K562 (cell line): ENCODE measurements around the gene CYS1. TPM values are rescaled to one million over a fixed set of nuclear protein-coding genes. Genes with fewer than 3 reads are reported as not detected.
"Not testable (repeated sequence)": the region's sequence is repeated elsewhere in the genome, so short reads cannot be mapped to it uniquely, and the experiment has no call there.

Source experiments
- ATAC-seq: fragments of 200-7000 bp; cut with Tn5 transposase; 3 replicates; pipeline ENCODE4 v1.9.1; 2020; ENCODE audit warnings: moderate library complexity
- BruUV-seq: library from RNA; stranded (reverse); fragments of 400-500 nt; replicated peaks from 2 replicates; lab custom pipeline; 2021; lab: Mats Ljungman, UMichigan
- CTCF ChIA-PET: fragments of 300-600 bp; formaldehyde crosslinking; extraction: SDS; loops from one replicate; lab custom pipeline; 2021; ENCODE audit warnings: low intra/inter-chr PET ratio; lab: Yijun Ruan, JAX
- POLR2A ChIA-PET: fragments of 300-600, 350-650 bp; sonication (Branson Sonifier 250); formaldehyde crosslinking; extraction: SDS; loops from one replicate; lab custom pipeline; 2021; ENCODE audit warnings: antibody characterized with exemption, inconsistent platforms; lab: Yijun Ruan, JAX
- DNase-seq, 4 experiments: peaks; one replicate each; pipeline versions ENCODE4 v3.0.0 to v3.0.0-alpha.2; 2011 to 2018; ENCODE audit warnings: low spot score in 3 of 4, mixed read lengths in 3 of 4; ENCODE audit errors: extremely low read depth in 1 of 4
- FAIRE-seq: peaks from 2 replicates; lab custom pipeline; 2011; peaks lifted over from hg19 to GRCh38; lab: Jason Lieb, UNC
- H2AFZ ChIP-seq: 2 replicates; pipeline ENCODE4 v1.6.0; 2011; ENCODE audit warnings: low read depth, low read length, control low read depth, inconsistent platforms
- H3K27ac ChIP-seq: fragments of 200-600 bp; 3 replicates; pipeline ENCODE4 v1.8.0; 2011; ENCODE audit warnings: low read depth, mild to moderate bottlenecking, control low read depth, inconsistent platforms, low read length, moderate library complexity, mixed read lengths; ENCODE audit errors: extremely low read depth
- H3K27me3 ChIP-seq, 2 experiments: fragments of 300-600 bp in 1 of 2; 2 replicates in 1 of 2; 3 replicates in 1 of 2; pipeline versions ENCODE4 v1.6.0 to v1.8.0; 2011; ENCODE audit warnings: inconsistent platforms in 2 of 2, low read length in 2 of 2, mild to moderate bottlenecking in 1 of 2, mixed read lengths in 1 of 2, moderate library complexity in 1 of 2; ENCODE audit not compliant: control insufficient read depth in 2 of 2, insufficient read depth in 2 of 2
- H3K36me3 ChIP-seq: fragments of 300-600 bp; 3 replicates; pipeline ENCODE4 v1.8.0; 2011; ENCODE audit warnings: mild to moderate bottlenecking, low read length, inconsistent platforms; ENCODE audit not compliant: control insufficient read depth, insufficient read depth
- H3K4me1 ChIP-seq, 2 experiments: fragments of 200-600 bp in 1 of 2; replicated peaks in 1 of 2; 2 replicates in 1 of 2; 3 replicates in 1 of 2; pipeline versions ENCODE4 v1.5.1 to v1.8.0; 2011; ENCODE audit warnings: inconsistent platforms in 2 of 2, low read length in 2 of 2, mild to moderate bottlenecking in 1 of 2, mixed read lengths in 1 of 2, moderate library complexity in 1 of 2; ENCODE audit not compliant: control insufficient read depth in 2 of 2, insufficient read depth in 2 of 2
- H3K4me2 ChIP-seq: 2 replicates; pipeline ENCODE4 v1.6.1; 2011; ENCODE audit warnings: low read length, control low read depth, inconsistent platforms, mixed read lengths; ENCODE audit not compliant: insufficient read depth
- H3K4me3 ChIP-seq: fragments of 200-600 bp; sonication (generic), shearing (Covaris generic); 2 replicates; pipeline ENCODE4 v1.5.1; 2016; ENCODE audit warnings: control low read depth, inconsistent platforms
- H3K79me2 ChIP-seq: fragments of 200-600 bp; 3 replicates; pipeline ENCODE4 v1.8.0; 2011; ENCODE audit warnings: low read length, inconsistent platforms; ENCODE audit not compliant: control insufficient read depth, insufficient read depth
- H3K9ac ChIP-seq, 2 experiments: 2 replicates each; pipeline versions ENCODE4 v1.6.0 to v1.6.1; 2011; ENCODE audit warnings: low read depth in 2 of 2, low read length in 2 of 2, control low read depth in 1 of 2, inconsistent platforms in 1 of 2, mild to moderate bottlenecking in 1 of 2, mixed read lengths in 1 of 2; ENCODE audit not compliant: insufficient read depth in 1 of 2
- H3K9me1 ChIP-seq: one replicate; pipeline ENCODE4 v1.6.0; 2011; ENCODE audit warnings: inconsistent platforms, mild to moderate bottlenecking, low read length, moderate library complexity; ENCODE audit not compliant: control insufficient read depth, insufficient read depth
- H3K9me3 ChIP-seq: replicated peaks from 2 replicates; pipeline ENCODE4 v1.5.1; 2011; ENCODE audit warnings: low read depth, low read length, inconsistent platforms; ENCODE audit not compliant: control insufficient read depth, insufficient read depth
- H4K20me1 ChIP-seq: replicated peaks from 2 replicates; pipeline ENCODE4 v1.6.1; 2011; ENCODE audit warnings: low read length, inconsistent platforms, mixed read lengths; ENCODE audit not compliant: control insufficient read depth, insufficient read depth
- DIDO1 ChIP-seq: fragments of 450-650 bp; IDR thresholded peaks from 2 replicates; pipeline ENCODE4 v1.6.1; 2016; ENCODE audit warnings: low read depth, missing biosample characterization, missing genetic modification characterization
- EP300 ChIP-seq: IDR thresholded peaks from 2 replicates; pipeline ENCODE4 v1.6.1; 2012; ENCODE audit warnings: low read length, improper control_type of control experiment
- NKRF ChIP-seq: fragments of 450-650 bp; IDR thresholded peaks from 2 replicates; pipeline ENCODE4 v1.6.1; 2016; ENCODE audit warnings: borderline replicate concordance
- RB1 ChIP-seq: fragments of 450-650 bp; IDR thresholded peaks from 2 replicates; pipeline ENCODE4 v1.6.1; 2017; ENCODE audit warnings: low read depth, mild to moderate bottlenecking
- RBFOX2 ChIP-seq: fragments of 200-400 bp; formaldehyde crosslinking; IDR thresholded peaks from 2 replicates; pipeline ENCODE4 v1.6.1; 2017; ENCODE audit warnings: low read depth, mild to moderate bottlenecking, low read length, moderate library complexity
- RBM15 ChIP-seq: fragments of 200-400 bp; formaldehyde crosslinking; IDR thresholded peaks from 2 replicates; pipeline ENCODE4 v1.6.1; 2018; ENCODE audit warnings: mild to moderate bottlenecking, low read length, moderate library complexity; ENCODE audit not compliant: insufficient read depth
- TCF7 ChIP-seq: sonication (generic); IDR thresholded peaks from 2 replicates; pipeline ENCODE4 v1.6.1; 2016; ENCODE audit warnings: antibody characterized with exemption, borderline replicate concordance
- XRCC5 ChIP-seq: fragments of 200-400 bp; formaldehyde crosslinking; IDR thresholded peaks from 2 replicates; pipeline ENCODE4 v1.6.1; 2017; ENCODE audit warnings: low read depth, mild to moderate bottlenecking, low read length
- ZNF778 ChIP-seq: fragments of 450-650 bp; formaldehyde crosslinking; IDR thresholded peaks from 2 replicates; pipeline ENCODE4 v1.4.0; 2020; ENCODE audit warnings: mild to moderate bottlenecking, moderate library complexity
- WGBS: fragments of 100-300 bp; shearing (Covaris generic); methylation state at CpG from one replicate; pipeline ENCODE4 v1.1.6; 2016; ENCODE audit warnings: low coverage, mixed read lengths; ENCODE audit not compliant: insufficient coverage; ENCODE audit errors: missing lambda C conversion rate; 5-methylcytosine and 5-hydroxymethylcytosine counted together
- in situ Hi-C: fragments of 300-500 bp; cut with MboI; formaldehyde crosslinking; loops from 4 replicates; pipeline ENCODE4 v1.15.0; 2018; ENCODE audit warnings: inconsistent platforms, mixed read lengths
- intact Hi-C: fragments of 100-400 bp; cut with micrococcal nuclease; formaldehyde crosslinking; loops from 2 replicates; pipeline ENCODE4 v1.14.2; 2022
- polyA plus RNA-seq, 8 experiments: library from polyadenylated mRNA; depleted of rRNA in 4 of 8; stranded (reverse) in 5 of 8; unstranded in 3 of 8; fragments of >200 nt; fragmentation: Nextera tagmentation in 2 of 8; fragmentation: Illumina TruSeq in 1 of 8; extraction: Ambion mirVana in 2 of 8; extraction: Trizol in 1 of 8; gene quantifications; 2 replicates each; pipeline versions ENCODE4 v1.2.1 to v1.2.3, GENCODE V29; 2011 to 2014; ENCODE audit warnings: inconsistent platforms in 1 of 8, missing spikeins in 1 of 8
- total RNA-seq, 7 experiments: library from RNA; depleted of rRNA in 6 of 7; stranded (reverse); fragments of >200 nt in 6 of 7; fragmentation: Illumina TruSeq in 2 of 7; extraction: Trizol in 2 of 7; gene quantifications; 2 replicates each; pipeline versions ENCODE4 v1.2.1 to v1.2.3, GENCODE V29; 2011 to 2021; ENCODE audit warnings: low replicate concordance in 1 of 7
- TF ChIP-seq, protein P1 (sequence below): fragments of 250-450 bp; sonication (Bioruptor Pico); IDR thresholded peaks from 2 replicates; pipeline ENCODE4 v1.8.0; 2021; ENCODE audit warnings: mild to moderate bottlenecking, moderate library complexity
- TF ChIP-seq, protein P2 (sequence below): sonication (generic); formaldehyde crosslinking; IDR thresholded peaks from 2 replicates; pipeline ENCODE4 v1.8.0; 2022; ENCODE audit warnings: missing genetic modification reagents, mild to moderate bottlenecking, borderline replicate concordance

CYS1 gene
- total and polyA plus RNA-seq, 9 of the 15 experiments (the other 6 are each of a cell fraction or from before 2014, with no cell fraction given), result 0.11 to 0.13 TPM; not detected in 7

DNA sequence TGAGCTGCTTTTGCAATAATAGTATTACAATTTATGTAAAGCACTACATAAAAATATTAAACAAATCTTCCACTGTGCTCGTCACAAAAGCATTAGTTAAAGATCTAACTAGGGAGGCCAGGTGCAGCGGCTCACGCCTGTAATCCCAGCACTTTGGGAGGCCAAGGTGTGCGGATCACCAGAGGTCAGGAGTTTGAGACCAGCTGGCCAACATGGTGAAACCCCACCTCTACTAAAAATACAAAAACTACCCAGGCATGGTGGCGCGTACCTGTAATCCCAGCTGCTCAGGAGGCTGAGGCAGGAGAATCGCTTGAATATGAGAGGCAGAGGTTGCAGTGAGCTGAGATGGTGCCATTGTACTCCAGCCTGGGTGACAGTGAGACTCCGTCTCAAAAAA lies 49.4 kb downstream of the CYS1 start:
- Histone ChIP-seq H3K27ac (peak overlapping the region; percentile 96), H2AFZ (peak overlapping the region; percentile 89), H3K4me3 (peak overlapping the region; percentile 47), H3K79me2 (peaks cover 54% of the 10 kb centered on the region), H3K4me2 (peak overlapping the region; percentile 97), H3K4me1 (peaks cover 43 to 73% of the 10 kb centered on the region in 2 experiments), H3K9ac (peak overlapping the region; percentile 89 to 91)
- intact Hi-C loops, DNase-seq, ATAC-seq, in situ Hi-C loops, H3K27me3 ChIP-seq, H4K20me1 ChIP-seq, H3K9me1 ChIP-seq, FAIRE-seq, BruUV-seq, H3K36me3 ChIP-seq, H3K9me3 ChIP-seq, CTCF ChIA-PET: not testable (repeated sequence)
- 25% methylated on average over 8 of the region's 8 CpGs for WGBS
- POLR2A ChIA-PET, result interaction anchor here (0.6 to 1.8 kb wide), 8 partner anchors 8 to 907 kb away, joined by 3 to 5 read pairs (median 4); no protein-coding TSS in a partner anchor
- 0 out of 2 replicates have a peak, but pooled peaks have one; percentile 9 for TF ChIP-seq RBFOX2

DNA sequence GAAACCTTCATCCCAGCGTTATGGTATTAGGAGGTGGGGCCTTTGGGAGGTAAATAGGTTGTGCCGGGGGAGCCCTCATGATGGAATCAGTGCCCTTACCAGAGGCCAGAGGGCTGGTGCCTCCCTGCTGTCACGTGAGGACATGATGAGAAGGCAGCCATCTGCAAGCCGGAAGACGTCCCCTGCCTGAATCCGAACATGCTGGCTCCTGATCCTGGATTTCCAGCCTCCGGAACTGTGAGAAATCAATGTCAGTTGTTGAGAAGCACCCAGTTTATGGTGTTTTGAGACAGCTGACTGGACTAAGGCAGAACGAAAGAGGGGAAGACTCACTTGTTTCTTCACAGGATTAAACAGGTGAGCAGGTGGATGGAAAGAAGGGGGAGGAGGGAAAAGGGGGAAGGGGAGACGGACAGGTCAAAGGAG lies 49.9 kb downstream of the CYS1 start:
- intact Hi-C loops (no loop called here), in situ Hi-C loops (no loop called here)
- Histone ChIP-seq H3K4me2 (peak overlapping the region; percentile 97), H3K27me3 (no peaks in the 10 kb centered on the region; a peak in 1 of 5 replicates), H3K9me3 (no peaks in the 10 kb centered on the region), H4K20me1 (no peaks in the 10 kb centered on the region), H3K36me3 (no peaks in the 10 kb centered on the region), H3K9me1 (no peaks in the 10 kb centered on the region), H2AFZ (peak overlapping the region; percentile 89), H3K9ac (peak overlapping the region; percentile 91 to 96; a peak in 3 of 4 replicates), H3K4me1 (peaks cover 43 to 69% of the 10 kb centered on the region in 2 experiments), H3K27ac (peak overlapping the region; percentile 96), H3K79me2 (peaks cover 50% of the 10 kb centered on the region), H3K4me3 (peak overlapping the region; percentile 47)
- 10% methylated on average over 9 of the region's 9 CpGs for WGBS
- POLR2A ChIA-PET, result interaction anchor here (0.7 to 1.8 kb wide), 4 partner anchors 8 to 544 kb away, joined by 3 to 5 read pairs (median 4); no protein-coding TSS in a partner anchor
- CTCF ChIA-PET, result no interaction called here
- BruUV-seq, result no TSS peak
- ATAC-seq (peak; percentile 53), DNase-seq (peak; percentile 54 to 82 (median 57)), FAIRE-seq (peak; percentile 92)
- no peak for TF ChIP-seq RB1
- TF ChIP-seq XRCC5, result no peak
- peak; percentile 69; the same call in 1 of the 2 replicates for TF ChIP-seq NKRF
- TF ChIP-seq DIDO1, result no peak
- TF ChIP-seq ZNF778 (CRISPR knock-in tag), result no peak
- no peak for TF ChIP-seq RBM15
- TF ChIP-seq, protein P1, sequence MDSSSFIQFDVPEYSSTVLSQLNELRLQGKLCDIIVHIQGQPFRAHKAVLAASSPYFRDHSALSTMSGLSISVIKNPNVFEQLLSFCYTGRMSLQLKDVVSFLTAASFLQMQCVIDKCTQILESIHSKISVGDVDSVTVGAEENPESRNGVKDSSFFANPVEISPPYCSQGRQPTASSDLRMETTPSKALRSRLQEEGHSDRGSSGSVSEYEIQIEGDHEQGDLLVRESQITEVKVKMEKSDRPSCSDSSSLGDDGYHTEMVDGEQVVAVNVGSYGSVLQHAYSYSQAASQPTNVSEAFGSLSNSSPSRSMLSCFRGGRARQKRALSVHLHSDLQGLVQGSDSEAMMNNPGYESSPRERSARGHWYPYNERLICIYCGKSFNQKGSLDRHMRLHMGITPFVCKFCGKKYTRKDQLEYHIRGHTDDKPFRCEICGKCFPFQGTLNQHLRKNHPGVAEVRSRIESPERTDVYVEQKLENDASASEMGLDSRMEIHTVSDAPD, result no peak
- no peak; the same call in 1 of the 2 replicates for TF ChIP-seq EP300
- TF ChIP-seq, protein P2, sequence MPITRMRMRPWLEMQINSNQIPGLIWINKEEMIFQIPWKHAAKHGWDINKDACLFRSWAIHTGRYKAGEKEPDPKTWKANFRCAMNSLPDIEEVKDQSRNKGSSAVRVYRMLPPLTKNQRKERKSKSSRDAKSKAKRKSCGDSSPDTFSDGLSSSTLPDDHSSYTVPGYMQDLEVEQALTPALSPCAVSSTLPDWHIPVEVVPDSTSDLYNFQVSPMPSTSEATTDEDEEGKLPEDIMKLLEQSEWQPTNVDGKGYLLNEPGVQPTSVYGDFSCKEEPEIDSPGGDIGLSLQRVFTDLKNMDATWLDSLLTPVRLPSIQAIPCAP (CRISPR knock-in tag), result no peak
- no peak for TF ChIP-seq TCF7
